AG04449 (cell line): Measurements from ENCODE around the gene SVOP.
A peak's percentile ranks its signal among the peaks of the same experiment; 100 is the strongest.
"Not testable (repeated sequence)": the region's sequence is repeated elsewhere in the genome, so short reads cannot be mapped to it uniquely, and the experiment has no call there.

Experiments
- CTCF ChIA-PET: fragments of 350-600 bp; formaldehyde crosslinking; extraction: SDS; loops from one replicate; lab custom pipeline; 2021; ENCODE audit warnings: antibody characterized with exemption; lab: Yijun Ruan, JAX
- POLR2A ChIA-PET: fragments of 400-600, 350-600 bp; formaldehyde crosslinking; extraction: SDS; loops from one replicate; lab custom pipeline; 2020; ENCODE audit warnings: antibody characterized with exemption, inconsistent platforms; lab: Yijun Ruan, JAX
- DNase-seq: peaks from one replicate; pipeline ENCODE4 v3.0.0-alpha.2; 2010; ENCODE audit warnings: low read depth, low spot score
- H3K4me3 ChIP-seq: 2 replicates; pipeline ENCODE4 v1.5.1; 2011; ENCODE audit warnings: low read depth, mild to moderate bottlenecking, control low read depth, low read length
- CTCF ChIP-seq: IDR thresholded peaks from one replicate; pipeline ENCODE4 v1.5.1; 2011; ENCODE audit warnings: mild to moderate bottlenecking, moderate library complexity, low read length, control low read depth, inconsistent platforms; ENCODE audit not compliant: insufficient read depth; ENCODE audit errors: missing control alignments

The SVOP gene

GRCh38 chr12:108860443-108860842 lies 160.4 kb downstream of the SVOP start:
- H3K4me3 ChIP-seq, result no peak overlapping the region
- TF ChIP-seq CTCF, result no peak
- CTCF ChIA-PET, result no interaction called here
- POLR2A ChIA-PET, result no interaction called here
- no peak for DNase-seq

- ChIA-PET CTCF (interaction anchor here (1.3 kb wide), 1 partner anchor 57 kb away, joined by 3 read pairs; no protein-coding TSS in a partner anchor), POLR2A (no interaction called here)
- no peak for TF ChIP-seq CTCF
- H3K4me3 ChIP-seq, result no peak overlapping the region
- DNase-seq, result no peak
Measured at GRCh38 chr12:108859923-108860291, 161.0 kb downstream of the SVOP start.

GRCh38 chr12:108859141-108859922 lies 161.5 kb downstream of the SVOP start:
- POLR2A ChIA-PET, H3K4me3 ChIP-seq, DNase-seq: not testable (repeated sequence)
- CTCF ChIA-PET, result interaction anchor here (0.6 to 1.7 kb wide), 5 partner anchors 9 to 195 kb away, joined by 3 to 5 read pairs (median 3); no protein-coding TSS in a partner anchor

GRCh38 chr12:108858311-108859074 lies 162.4 kb downstream of the SVOP start:
- ChIA-PET POLR2A (interaction anchor here (1.9 to 2.0 kb wide), 2 partner anchors 20 to 26 kb away, joined by 7 to 10 read pairs; no protein-coding TSS in a partner anchor), CTCF (interaction anchor here (0.6 to 1.7 kb wide), 5 partner anchors 10 to 194 kb away, joined by 3 to 5 read pairs (median 3); no protein-coding TSS in a partner anchor)
- TF ChIP-seq CTCF, result no peak
- H3K4me3 ChIP-seq, result peak overlapping the region; percentile 20; the same call in 1 of the 2 replicates
- DNase-seq, result no peak
